Stomach (tissue), 4 donors: Measurements from ENCODE around the gene CENPO.

ENCODE experiments used
- CTCF ChIP-seq, 7 experiments: fragments of 450-650 bp in 4 of 7; fragments of 200-600 bp in 3 of 7; sonication (generic) in 3 of 7; IDR thresholded peaks; one replicate each; pipeline ENCODE4 v1.5.1; 2016 to 2019; ENCODE audit warnings: antibody characterized with exemption in 7 of 7, control low read depth in 2 of 7, mild to moderate bottlenecking in 1 of 7
- EP300 ChIP-seq: sonication (generic); formaldehyde crosslinking; IDR thresholded peaks from one replicate; pipeline ENCODE4 v1.6.1; 2017; ENCODE audit warnings: antibody characterized with exemption
- POLR2A ChIP-seq, 4 donors: fragments of 450-650 bp; IDR thresholded peaks; one replicate each; pipeline ENCODE4 v1.6.1; 2016; ENCODE audit warnings: antibody characterized with exemption in 4 of 4, control low read depth in 2 of 4, mild to moderate bottlenecking in 1 of 4, moderate library complexity in 1 of 4
- POLR2AphosphoS5 ChIP-seq, 3 donors: sonication (generic); formaldehyde crosslinking; IDR thresholded peaks; one replicate each; pipeline ENCODE4 v1.6.1; 2016; ENCODE audit warnings: antibody characterized with exemption in 3 of 3

- no peak for TF ChIP-seq CTCF (IDR thresholded peaks at IDR 0.05)
- no peak for TF ChIP-seq POLR2A (IDR thresholded peaks at IDR 0.05)
- TF ChIP-seq POLR2AphosphoS5 (IDR thresholded peaks at IDR 0.05) = no peak
- TF ChIP-seq EP300 = no peak
These were observed 43.0 kb downstream of the CENPO start for GRCh38 chr2:24836206-24836605.
